HEK293 (cell line): ENCODE results near the gene CSTPP1.

Experiments
- CTCF ChIA-PET: fragments of 350-600 bp; formaldehyde crosslinking; extraction: SDS; loops from one replicate; lab custom pipeline; 2021; ENCODE audit warnings: antibody characterized with exemption; lab: Yijun Ruan, JAX
- POLR2A ChIA-PET: fragments of 300-600 bp; formaldehyde crosslinking; extraction: SDS; loops from one replicate; lab custom pipeline; 2020; ENCODE audit warnings: antibody characterized with exemption, inconsistent platforms; lab: Yijun Ruan, JAX
- H3K27ac ChIP-seq: fragments of 200-500 bp; sonication (Bioruptor generic); 2 replicates; pipeline ENCODE4 v1.5.1; 2014; ENCODE audit warnings: low read depth, low read length, control low read depth, inconsistent platforms; ENCODE audit errors: extremely low read depth
- H3K36me3 ChIP-seq, 2 experiments: fragments of 200-500 bp in 1 of 2; sonication (Bioruptor generic) in 1 of 2; 1 replicate in 1 of 2; 2 replicates in 1 of 2; pipeline ENCODE4 v1.5.1; 2014 to 2017; ENCODE audit warnings: inconsistent platforms in 2 of 2, low read length in 2 of 2; ENCODE audit not compliant: control insufficient read depth in 2 of 2, insufficient read depth in 1 of 2
- H3K4me1 ChIP-seq: fragments of 200-500 bp; sonication (Bioruptor generic); 2 replicates; pipeline ENCODE4 v1.5.1; 2014; ENCODE audit warnings: mild to moderate bottlenecking, low read length, inconsistent platforms; ENCODE audit not compliant: control insufficient read depth, insufficient read depth
- H3K4me3 ChIP-seq: 2 replicates; pipeline ENCODE4 v1.5.1; 2011; ENCODE audit warnings: low read depth, mild to moderate bottlenecking, control low read depth, low read length, moderate library complexity
- H3K9me3 ChIP-seq: fragments of 200-500 bp; sonication (Bioruptor generic); 2 replicates; pipeline ENCODE4 v1.5.1; 2014; ENCODE audit warnings: low read depth, low read length, inconsistent platforms; ENCODE audit not compliant: control insufficient read depth, insufficient read depth
- AEBP2 ChIP-seq: fragments of 450-650 bp; formaldehyde crosslinking; IDR thresholded peaks from 2 replicates; pipeline ENCODE4 v1.5.1; 2016; ENCODE audit warnings: missing biosample characterization, missing genetic modification characterization, borderline replicate concordance
- BCL11A ChIP-seq: fragments of 450-650 bp; formaldehyde crosslinking; IDR thresholded peaks from 2 replicates; pipeline ENCODE4 v1.5.1; 2016; ENCODE audit warnings: low read depth, missing biosample characterization, missing genetic modification characterization
- EGR2 ChIP-seq: fragments of 450-650 bp; formaldehyde crosslinking; IDR thresholded peaks from 2 replicates; pipeline ENCODE4 v1.5.1; 2016; ENCODE audit warnings: low read depth, missing biosample characterization, missing genetic modification characterization
- SETDB1 ChIP-seq: IDR thresholded peaks from one replicate; pipeline ENCODE4 v1.6.1; 2017; ENCODE audit warnings: mild to moderate bottlenecking, low read length, moderate library complexity, mixed read lengths; ENCODE audit not compliant: insufficient read length
- ZBTB10 ChIP-seq: fragments of 450-650 bp; formaldehyde crosslinking; IDR thresholded peaks from 2 replicates; pipeline ENCODE4 v1.5.1; 2016; ENCODE audit warnings: missing biosample characterization, missing genetic modification characterization
- ZBTB48 ChIP-seq: fragments of 450-650 bp; formaldehyde crosslinking; IDR thresholded peaks from 2 replicates; pipeline ENCODE4 v1.5.1; 2016; ENCODE audit warnings: missing biosample characterization, missing genetic modification characterization
- ZBTB6 ChIP-seq: fragments of 450-650 bp; formaldehyde crosslinking; IDR thresholded peaks from 2 replicates; pipeline ENCODE4 v1.5.1; 2017; ENCODE audit warnings: missing biosample characterization, missing genetic modification characterization
- ZFHX2 ChIP-seq: fragments of 450-650 bp; formaldehyde crosslinking; conservative IDR thresholded peaks from 2 replicates; pipeline ENCODE4 v1.5.1; 2016; ENCODE audit warnings: missing biosample characterization, missing genetic modification characterization
- ZFP41 ChIP-seq: fragments of 450-650 bp; formaldehyde crosslinking; IDR thresholded peaks from 2 replicates; pipeline ENCODE4 v1.5.1; 2016; ENCODE audit warnings: missing biosample characterization, missing genetic modification characterization, borderline replicate concordance
- ZNF132 ChIP-seq: fragments of 450-650 bp; formaldehyde crosslinking; IDR thresholded peaks from 2 replicates; pipeline ENCODE4 v1.5.1; 2017; ENCODE audit warnings: missing biosample characterization, missing genetic modification characterization, borderline replicate concordance
- ZNF155 ChIP-seq: fragments of 450-650 bp; formaldehyde crosslinking; IDR thresholded peaks from 2 replicates; pipeline ENCODE4 v1.5.1; 2016; ENCODE audit warnings: missing biosample characterization, missing genetic modification characterization
- ZNF16 ChIP-seq: fragments of 450-650 bp; formaldehyde crosslinking; IDR thresholded peaks from 2 replicates; pipeline ENCODE4 v1.5.1; 2016; ENCODE audit warnings: low read depth, missing biosample characterization, missing genetic modification characterization
- ZNF211 ChIP-seq: fragments of 450-650 bp; formaldehyde crosslinking; IDR thresholded peaks from 2 replicates; pipeline ENCODE4 v1.5.1; 2016; ENCODE audit warnings: low read depth, missing biosample characterization, missing genetic modification characterization
- ZNF266 ChIP-seq: fragments of 450-650 bp; formaldehyde crosslinking; IDR thresholded peaks from 2 replicates; pipeline ENCODE4 v1.5.1; 2016; ENCODE audit warnings: missing biosample characterization, missing genetic modification characterization, low read depth
- ZNF423 ChIP-seq: fragments of 450-650 bp; formaldehyde crosslinking; IDR thresholded peaks from 2 replicates; pipeline ENCODE4 v1.5.1; 2016; ENCODE audit warnings: missing biosample characterization, missing genetic modification characterization
- ZNF549 ChIP-seq: fragments of 450-650 bp; IDR thresholded peaks from 2 replicates; pipeline ENCODE4 v1.5.1; 2018; ENCODE audit warnings: missing biosample characterization, missing genetic modification characterization, mild to moderate bottlenecking, inconsistent platforms, moderate library complexity
- ZNF555 ChIP-seq: fragments of 450-650 bp; formaldehyde crosslinking; conservative IDR thresholded peaks from 2 replicates; pipeline ENCODE4 v1.5.1; 2017; ENCODE audit warnings: missing biosample characterization, mild to moderate bottlenecking, missing genetic modification characterization, inconsistent platforms
- ZNF561 ChIP-seq: fragments of 450-650 bp; IDR thresholded peaks from 2 replicates; pipeline ENCODE4 v1.5.1; 2018; ENCODE audit warnings: missing biosample characterization, missing genetic modification characterization, borderline replicate concordance
- ZNF585B ChIP-seq: fragments of 450-650 bp; formaldehyde crosslinking; IDR thresholded peaks from 2 replicates; pipeline ENCODE4 v1.5.1; 2016; ENCODE audit warnings: missing biosample characterization, missing genetic modification characterization
- ZNF645 ChIP-seq: fragments of 450-650 bp; formaldehyde crosslinking; IDR thresholded peaks from 2 replicates; pipeline ENCODE4; 2016; ENCODE audit warnings: missing biosample characterization, missing genetic modification characterization
- ZNF660 ChIP-seq: fragments of 450-650 bp; IDR thresholded peaks from 2 replicates; pipeline ENCODE4 v1.5.1; 2018; ENCODE audit warnings: missing biosample characterization, mild to moderate bottlenecking, missing genetic modification characterization
- ZNF707 ChIP-seq: fragments of 450-650 bp; formaldehyde crosslinking; IDR thresholded peaks from 2 replicates; pipeline ENCODE4 v1.5.1; 2016; ENCODE audit warnings: missing biosample characterization, missing genetic modification characterization
- ZNF843 ChIP-seq: fragments of 450-650 bp; formaldehyde crosslinking; IDR thresholded peaks from 2 replicates; pipeline ENCODE4 v1.5.1; 2016; ENCODE audit warnings: missing biosample characterization, missing genetic modification characterization

CSTPP1 gene

GRCh38 chr11:46963844-46964243 lies 27.3 kb downstream of the CSTPP1 start:
- no peak overlapping the region for H3K4me3 ChIP-seq
- CTCF ChIA-PET: interaction anchor here (0.6 to 1.7 kb wide), 6 partner anchors 10 to 241 kb away, joined by 3 to 9 read pairs (median 4); no protein-coding TSS in a partner anchor
- H3K36me3 ChIP-seq: peaks cover 0 to under 1% of the 10 kb centered on the region in 2 experiments; a peak in 1 of 3 replicates
- H3K27ac ChIP-seq: no peak overlapping the region
- POLR2A ChIA-PET: no interaction called here
- H3K4me1 ChIP-seq: no peaks in the 10 kb centered on the region
- TF ChIP-seq ZBTB48: no peak
- TF ChIP-seq ZNF211: no peak
- no peaks in the 10 kb centered on the region for H3K9me3 ChIP-seq

GRCh38 chr11:46966773-46967172 lies 30.2 kb downstream of the CSTPP1 start:
- ChIA-PET CTCF (interaction anchor here (0.6 to 1.8 kb wide), 6 partner anchors 16 to 1844 kb away, joined by 3 to 9 read pairs (median 4); no protein-coding TSS in a partner anchor), POLR2A (no interaction called here)
- Histone ChIP-seq H3K27ac (no peak overlapping the region), H3K4me3 (no peak overlapping the region), H3K9me3 (no peaks in the 10 kb centered on the region), H3K36me3 (no peaks in the 10 kb centered on the region), H3K4me1 (0 out of 2 replicates have a peak, but pooled peaks cover 2% of the 10 kb centered on the region)
- TF ChIP-seq ZBTB6 (tag by site-specific recombination) (no peak), BCL11A (tag by site-specific recombination) (no peak), ZNF132 (tag by site-specific recombination) (no peak), ZNF266 (tag by site-specific recombination) (no peak), ZBTB48 (no peak), SETDB1 (no peak), ZFHX2 (no peak), ZNF585B (tag by site-specific recombination) (no peak), ZNF645 (tag by site-specific recombination) (no peak), ZBTB10 (no peak), ZNF155 (no peak), ZFP41 (tag by site-specific recombination) (no peak), ZNF423 (tag by site-specific recombination) (no peak), ZNF660 (no peak), ZNF561 (tag by site-specific recombination) (no peak), ZNF707 (tag by site-specific recombination) (no peak)

- ChIA-PET POLR2A (no interaction called here), CTCF (no interaction called here)
- no peak overlapping the region for H3K4me3 ChIP-seq
- no peak overlapping the region for H3K27ac ChIP-seq
- no peak for TF ChIP-seq ZNF16 (tag by site-specific recombination)
- no peak for TF ChIP-seq ZNF555 (tag by site-specific recombination)
- TF ChIP-seq ZNF549 (tag by site-specific recombination): no peak
- TF ChIP-seq AEBP2 (tag by site-specific recombination): no peak
- TF ChIP-seq ZNF561 (tag by site-specific recombination): no peak
- TF ChIP-seq ZNF843 (tag by site-specific recombination): no peak
- no peak for TF ChIP-seq EGR2 (tag by site-specific recombination)
- H3K4me1 ChIP-seq: 0 out of 2 replicates have a peak, but pooled peaks cover 2% of the 10 kb centered on the region
- no peaks in the 10 kb centered on the region for H3K9me3 ChIP-seq
- H3K36me3 ChIP-seq: no peaks in the 10 kb centered on the region
These were observed 31.4 kb downstream of the CSTPP1 start for GRCh38 chr11:46967962-46968361.
